ENCODE results near the gene ZNF536.

DNA sequence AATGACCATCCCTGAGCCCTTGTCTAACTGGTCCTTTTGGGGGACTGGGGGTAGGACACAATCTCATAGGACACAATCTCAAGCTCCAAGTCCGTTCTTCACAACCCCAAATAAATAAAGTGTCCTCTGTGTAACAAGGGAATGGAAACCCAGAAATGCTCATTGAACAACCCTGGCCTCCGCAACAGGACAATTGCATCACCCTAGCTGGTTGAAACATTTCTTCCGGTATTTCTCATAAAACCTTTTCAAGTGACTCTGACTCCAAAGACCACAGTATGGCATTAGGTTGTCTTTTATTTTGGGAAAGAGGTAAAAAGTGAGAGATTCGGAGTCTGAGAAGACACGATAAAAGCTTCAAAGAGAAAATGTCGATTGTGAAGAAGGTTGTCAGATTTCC is 186.6 kb downstream of the ZNF536 start:
- TF ChIP-seq, protein P1, sequence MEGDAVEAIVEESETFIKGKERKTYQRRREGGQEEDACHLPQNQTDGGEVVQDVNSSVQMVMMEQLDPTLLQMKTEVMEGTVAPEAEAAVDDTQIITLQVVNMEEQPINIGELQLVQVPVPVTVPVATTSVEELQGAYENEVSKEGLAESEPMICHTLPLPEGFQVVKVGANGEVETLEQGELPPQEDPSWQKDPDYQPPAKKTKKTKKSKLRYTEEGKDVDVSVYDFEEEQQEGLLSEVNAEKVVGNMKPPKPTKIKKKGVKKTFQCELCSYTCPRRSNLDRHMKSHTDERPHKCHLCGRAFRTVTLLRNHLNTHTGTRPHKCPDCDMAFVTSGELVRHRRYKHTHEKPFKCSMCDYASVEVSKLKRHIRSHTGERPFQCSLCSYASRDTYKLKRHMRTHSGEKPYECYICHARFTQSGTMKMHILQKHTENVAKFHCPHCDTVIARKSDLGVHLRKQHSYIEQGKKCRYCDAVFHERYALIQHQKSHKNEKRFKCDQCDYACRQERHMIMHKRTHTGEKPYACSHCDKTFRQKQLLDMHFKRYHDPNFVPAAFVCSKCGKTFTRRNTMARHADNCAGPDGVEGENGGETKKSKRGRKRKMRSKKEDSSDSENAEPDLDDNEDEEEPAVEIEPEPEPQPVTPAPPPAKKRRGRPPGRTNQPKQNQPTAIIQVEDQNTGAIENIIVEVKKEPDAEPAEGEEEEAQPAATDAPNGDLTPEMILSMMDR (conservative IDR thresholded peaks at IDR 0.05 in 1 of 2, IDR thresholded peaks at IDR 0.05 in 1 of 2; ENCODE audit: low read depth in 1 of 2, low read length in 2 of 2), result no peak
- TF ChIP-seq EZH2 (IDR thresholded peaks at IDR 0.05; ENCODE audit: low read length, missing control alignments), result no peak
